ENCODE results near the gene SCN1A.
A peak's percentile ranks its signal among the peaks of the same experiment; 100 is the strongest.

SCN1A gene

DNA sequence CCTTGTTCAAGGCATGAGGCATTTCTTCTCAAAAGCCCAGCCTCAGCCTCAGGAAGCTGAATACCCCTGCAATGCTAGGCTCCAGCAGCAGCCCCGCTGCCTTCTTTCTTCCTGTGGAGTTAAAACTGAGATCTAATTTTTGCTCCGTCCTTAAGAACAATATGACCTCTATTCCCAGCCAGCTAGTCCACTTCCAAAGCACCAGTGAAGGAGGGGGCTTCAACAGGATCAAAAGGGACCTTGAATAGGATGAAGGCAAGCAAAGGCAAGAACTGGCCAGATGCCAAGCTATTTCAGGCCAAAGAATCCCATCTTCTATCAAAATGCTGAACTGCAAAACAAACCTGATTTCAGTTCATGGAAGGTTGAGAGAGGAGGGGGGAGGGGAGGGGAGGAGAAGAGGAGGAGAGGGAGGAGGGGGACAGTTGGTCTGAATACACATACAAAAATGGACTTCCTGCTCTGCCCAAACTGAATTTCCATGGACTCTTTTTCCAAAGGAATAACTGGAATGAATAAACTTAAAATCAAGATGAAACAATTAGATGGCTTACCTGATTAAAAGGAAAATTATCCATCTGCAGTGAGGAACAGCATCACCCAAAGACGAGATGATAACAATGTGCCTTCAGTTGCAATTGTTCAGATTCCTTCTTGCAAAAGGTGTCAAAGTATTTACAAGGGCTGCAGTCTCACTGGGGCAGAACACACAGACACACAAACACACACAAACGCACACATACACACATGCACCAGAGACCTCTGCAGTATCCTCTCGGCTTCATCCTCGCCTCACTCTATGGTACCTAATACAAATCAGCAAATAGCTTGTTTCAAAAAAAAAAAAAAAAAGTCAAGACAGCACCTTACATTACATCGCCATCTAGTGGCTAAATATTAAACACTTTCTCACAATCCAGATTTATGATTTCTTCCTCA lies at the start of gene SCN1A:
SCN1A (minus strand) TSS at position 804 of the 939 bp plus-strand sequence. CDS start 54,399 bp downstream, outside the sequence.
- TF ChIP-seq, protein P1, sequence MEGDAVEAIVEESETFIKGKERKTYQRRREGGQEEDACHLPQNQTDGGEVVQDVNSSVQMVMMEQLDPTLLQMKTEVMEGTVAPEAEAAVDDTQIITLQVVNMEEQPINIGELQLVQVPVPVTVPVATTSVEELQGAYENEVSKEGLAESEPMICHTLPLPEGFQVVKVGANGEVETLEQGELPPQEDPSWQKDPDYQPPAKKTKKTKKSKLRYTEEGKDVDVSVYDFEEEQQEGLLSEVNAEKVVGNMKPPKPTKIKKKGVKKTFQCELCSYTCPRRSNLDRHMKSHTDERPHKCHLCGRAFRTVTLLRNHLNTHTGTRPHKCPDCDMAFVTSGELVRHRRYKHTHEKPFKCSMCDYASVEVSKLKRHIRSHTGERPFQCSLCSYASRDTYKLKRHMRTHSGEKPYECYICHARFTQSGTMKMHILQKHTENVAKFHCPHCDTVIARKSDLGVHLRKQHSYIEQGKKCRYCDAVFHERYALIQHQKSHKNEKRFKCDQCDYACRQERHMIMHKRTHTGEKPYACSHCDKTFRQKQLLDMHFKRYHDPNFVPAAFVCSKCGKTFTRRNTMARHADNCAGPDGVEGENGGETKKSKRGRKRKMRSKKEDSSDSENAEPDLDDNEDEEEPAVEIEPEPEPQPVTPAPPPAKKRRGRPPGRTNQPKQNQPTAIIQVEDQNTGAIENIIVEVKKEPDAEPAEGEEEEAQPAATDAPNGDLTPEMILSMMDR (IDR thresholded peaks at IDR 0.05), result peak; percentile 57

DNA sequence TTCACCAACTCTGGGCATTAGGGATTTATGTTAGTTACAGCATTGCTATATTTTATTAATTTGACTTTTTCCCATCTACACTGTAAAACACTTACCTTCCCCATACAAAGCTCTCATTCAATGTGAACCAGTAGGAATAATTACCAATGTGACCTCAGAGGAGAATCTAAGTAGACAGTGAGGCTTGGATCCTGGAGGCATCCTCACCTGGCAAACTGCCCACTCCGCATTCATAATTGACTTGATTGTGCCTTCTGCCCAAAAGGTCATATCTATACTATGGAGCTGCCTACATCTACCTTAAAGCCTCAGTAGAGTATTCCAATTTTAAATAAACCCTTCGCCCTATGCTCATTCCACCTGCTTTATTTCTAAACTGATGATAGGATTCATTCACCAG lies 45.4 kb upstream of the SCN1A start:
- TF ChIP-seq, protein P1 (IDR thresholded peaks at IDR 0.05), result no peak

DNA sequence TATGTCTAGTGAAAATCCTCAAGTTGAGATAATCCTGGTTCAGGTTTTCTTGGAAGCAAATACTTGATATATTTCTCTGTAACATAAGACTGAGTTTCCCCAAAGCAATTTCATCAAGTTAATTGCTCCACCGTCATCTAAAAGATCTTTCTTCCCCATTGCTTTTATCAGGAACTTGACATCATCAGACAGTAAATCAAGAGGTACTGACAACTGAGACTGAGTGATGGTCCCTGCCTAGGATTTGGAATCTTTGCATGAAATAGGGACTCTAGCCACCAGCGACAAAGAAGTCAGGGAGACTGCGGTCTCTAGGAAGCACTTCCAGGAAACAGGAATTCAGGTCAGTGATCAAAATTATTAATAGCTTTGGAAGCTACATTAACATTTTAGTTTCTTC lies 43.4 kb upstream of the SCN1A start:
- TF ChIP-seq, protein P1 (IDR thresholded peaks at IDR 0.05), result no peak

DNA sequence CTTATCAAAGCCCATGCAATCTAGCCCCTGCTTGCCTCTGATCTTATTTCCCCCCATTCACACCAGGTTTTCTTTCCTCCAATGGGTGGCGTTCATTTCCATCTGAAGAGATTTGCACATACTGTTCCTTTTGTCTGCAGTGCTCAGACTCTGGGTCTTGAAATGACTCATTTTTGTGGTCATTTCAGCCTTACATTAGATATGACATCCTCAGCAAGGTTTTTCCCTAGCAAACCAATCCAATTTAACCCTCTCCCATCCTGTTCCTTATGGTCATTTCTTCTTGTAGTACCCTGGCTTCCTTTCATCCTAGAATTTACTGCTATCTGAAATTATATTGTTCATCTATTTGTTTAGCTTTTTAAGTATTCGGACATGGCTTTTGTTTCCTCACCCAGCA lies 42.5 kb upstream of the SCN1A start:
- TF ChIP-seq, protein P1 (IDR thresholded peaks at IDR 0.05), result no peak

DNA sequence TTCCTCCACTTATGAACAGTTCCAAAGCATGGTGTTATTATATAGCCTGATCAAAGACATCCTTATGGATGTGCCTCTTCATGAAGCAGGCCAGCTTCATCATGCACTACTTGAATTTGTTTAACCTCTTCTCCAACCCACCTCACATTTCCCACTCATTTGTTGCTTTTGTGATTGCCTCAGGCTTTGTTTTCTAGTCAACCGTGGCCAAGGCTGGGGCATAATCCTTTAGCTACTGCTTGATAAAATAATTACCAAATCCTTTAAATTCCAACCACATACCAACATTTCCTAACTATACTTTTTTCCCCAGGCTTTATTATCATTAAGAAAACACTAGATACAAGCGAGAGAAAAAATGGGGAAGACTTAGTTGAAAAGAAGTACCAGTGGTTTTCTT lies 39.6 kb upstream of the SCN1A start:
- TF ChIP-seq, protein P1 (IDR thresholded peaks at IDR 0.05), result no peak

DNA sequence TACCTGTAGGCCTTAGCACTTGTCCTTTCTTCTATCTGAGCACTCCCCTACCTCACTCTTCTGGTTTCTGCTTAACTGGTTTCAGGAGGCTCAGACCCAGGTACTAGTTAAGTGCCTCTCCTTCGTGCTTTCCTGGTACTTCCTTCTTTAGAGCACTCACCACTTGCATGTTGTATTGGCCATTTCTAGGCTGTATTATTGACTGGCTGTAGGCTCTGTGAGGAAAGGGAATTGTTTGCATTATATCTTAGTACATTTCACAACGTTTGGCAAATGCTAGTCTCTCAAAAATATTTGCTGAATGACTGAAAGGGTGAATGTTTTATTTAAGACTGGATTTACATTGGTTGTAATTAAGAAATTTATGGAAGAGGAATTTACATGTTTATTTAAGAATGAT lies 36.0 kb upstream of the SCN1A start:
- TF ChIP-seq, protein P1 (IDR thresholded peaks at IDR 0.05), result no peak

DNA sequence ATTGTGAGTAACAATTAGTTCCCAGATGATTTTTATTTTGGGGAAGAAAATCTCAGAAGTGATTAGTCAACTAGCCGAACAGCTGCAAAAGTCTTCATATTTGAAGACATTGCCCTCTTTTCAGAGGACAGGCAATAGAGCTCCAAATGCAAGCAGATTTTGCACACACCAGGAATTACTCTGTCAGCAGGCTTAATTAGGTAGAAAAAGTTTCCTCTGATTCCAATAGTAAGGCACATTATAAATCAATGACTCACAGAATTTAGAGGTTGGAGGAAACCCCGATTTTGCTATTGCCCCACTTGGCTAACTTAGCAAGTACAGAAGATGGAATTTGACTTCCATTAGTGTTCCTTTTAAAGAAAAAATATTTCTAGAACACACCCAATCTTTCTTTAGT lies 30.7 kb upstream of the SCN1A start:
- TF ChIP-seq, protein P1 (IDR thresholded peaks at IDR 0.05), result no peak

Data from LNCAP (cell line).